Measurements from ENCODE around the gene SCN8A. TPM values are rescaled to one million over a fixed set of nuclear protein-coding genes. Genes with fewer than 3 reads are reported as not detected.

Gene SCN8A
- total and polyA plus RNA-seq, 9 donors = 0.21 to 2.9 (median 1.5) TPM

DNA sequence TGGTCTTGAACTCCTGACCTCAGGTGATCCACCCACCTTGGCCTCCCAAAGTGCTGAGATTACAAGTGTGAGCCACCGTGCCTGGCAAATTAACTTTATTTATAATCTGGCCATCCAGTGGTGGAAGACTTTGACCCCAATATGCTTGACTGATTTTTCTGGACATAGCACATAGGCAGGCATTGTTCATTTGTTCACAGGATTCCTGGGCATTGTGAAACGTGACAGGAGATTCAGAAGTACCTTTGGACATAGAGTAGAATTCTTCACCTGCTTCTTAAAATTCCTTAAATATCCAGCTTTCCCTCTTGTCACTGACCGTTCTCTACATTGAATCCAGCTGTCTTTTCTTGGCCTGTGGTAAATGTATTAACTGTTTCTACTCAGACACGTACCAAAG is 103.1 kb downstream of the SCN8A start:
- TF ChIP-seq POLR2A (IDR thresholded peaks at IDR 0.05) (no peak), EP300 (IDR thresholded peaks at IDR 0.05) (no peak)
- TF ChIP-seq, protein P1, sequence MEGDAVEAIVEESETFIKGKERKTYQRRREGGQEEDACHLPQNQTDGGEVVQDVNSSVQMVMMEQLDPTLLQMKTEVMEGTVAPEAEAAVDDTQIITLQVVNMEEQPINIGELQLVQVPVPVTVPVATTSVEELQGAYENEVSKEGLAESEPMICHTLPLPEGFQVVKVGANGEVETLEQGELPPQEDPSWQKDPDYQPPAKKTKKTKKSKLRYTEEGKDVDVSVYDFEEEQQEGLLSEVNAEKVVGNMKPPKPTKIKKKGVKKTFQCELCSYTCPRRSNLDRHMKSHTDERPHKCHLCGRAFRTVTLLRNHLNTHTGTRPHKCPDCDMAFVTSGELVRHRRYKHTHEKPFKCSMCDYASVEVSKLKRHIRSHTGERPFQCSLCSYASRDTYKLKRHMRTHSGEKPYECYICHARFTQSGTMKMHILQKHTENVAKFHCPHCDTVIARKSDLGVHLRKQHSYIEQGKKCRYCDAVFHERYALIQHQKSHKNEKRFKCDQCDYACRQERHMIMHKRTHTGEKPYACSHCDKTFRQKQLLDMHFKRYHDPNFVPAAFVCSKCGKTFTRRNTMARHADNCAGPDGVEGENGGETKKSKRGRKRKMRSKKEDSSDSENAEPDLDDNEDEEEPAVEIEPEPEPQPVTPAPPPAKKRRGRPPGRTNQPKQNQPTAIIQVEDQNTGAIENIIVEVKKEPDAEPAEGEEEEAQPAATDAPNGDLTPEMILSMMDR (IDR thresholded peaks at IDR 0.05) = no peak

DNA sequence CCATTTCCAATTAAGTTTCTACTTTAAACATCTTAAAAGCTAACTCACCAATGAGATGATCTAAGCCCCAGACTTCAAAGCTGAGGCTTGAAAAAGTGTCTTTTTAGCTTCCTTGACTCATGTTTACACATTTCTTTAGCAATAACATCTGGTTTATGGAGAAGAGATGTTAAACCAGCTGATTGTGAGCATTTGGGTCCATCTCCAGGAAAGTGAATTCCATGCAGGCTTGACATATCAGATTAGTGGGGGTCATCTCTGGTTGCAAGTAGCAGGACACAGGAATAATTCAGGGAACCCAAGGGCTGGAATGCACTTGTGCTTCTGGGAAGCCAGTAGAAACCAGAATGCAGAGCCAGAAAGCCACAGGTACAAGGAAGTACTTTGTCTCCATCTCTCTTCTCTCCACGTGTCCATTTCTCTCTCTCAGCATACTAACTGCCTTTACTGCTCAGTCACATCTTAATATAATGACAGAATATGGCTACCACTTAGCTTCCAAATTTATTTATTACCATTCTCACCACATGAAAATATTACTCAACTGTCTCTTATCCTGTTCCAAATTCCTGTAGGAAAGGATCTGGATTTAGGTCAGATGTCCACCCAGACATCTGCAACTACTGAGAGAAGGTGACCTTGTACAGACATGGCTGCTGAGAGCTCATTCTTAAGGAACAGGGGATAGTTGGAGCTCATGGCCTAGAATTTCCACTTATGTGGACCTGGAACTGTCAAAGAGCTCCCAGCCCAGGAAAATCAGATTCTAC is 104.4 kb downstream of the SCN8A start:
- 39 to 50% (median 44%) methylated on average over 1 of the region's 1 CpG for WGBS, 3 donors
- H3K4me3 ChIP-seq = no peak overlapping the region
- TF ChIP-seq POLR2A (IDR thresholded peaks at IDR 0.05) (no peak), EP300 (IDR thresholded peaks at IDR 0.05) (no peak)
- TF ChIP-seq, protein P1 (IDR thresholded peaks at IDR 0.05) = no peak
- no peaks in the 10 kb centered on the region for H3K4me1 ChIP-seq (ENCODE audit: insufficient read depth)
- no peaks in the 10 kb centered on the region for H3K27me3 ChIP-seq
- H3K9me3 ChIP-seq = no peaks in the 10 kb centered on the region
- H3K27ac ChIP-seq = no peak overlapping the region
- intact Hi-C loops (cut with DNase I) = no loop called here
- H3K36me3 ChIP-seq = no peaks in the 10 kb centered on the region
- no peak for DNase-seq

More for the DNA sequence above, 103.1 kb downstream of the SCN8A start:
- H3K27ac ChIP-seq = no peak overlapping the region
- H3K4me3 ChIP-seq = no peak overlapping the region
- H3K4me1 ChIP-seq (ENCODE audit: insufficient read depth) = no peaks in the 10 kb centered on the region
- intact Hi-C loops (cut with DNase I) = no loop called here
- WGBS, 3 donors = 27 to 33% (median 28%) methylated on average over 4 of the region's 4 CpGs
- no peak for DNase-seq
- H3K27me3 ChIP-seq = no peaks in the 10 kb centered on the region
- H3K36me3 ChIP-seq = no peaks in the 10 kb centered on the region
- H3K9me3 ChIP-seq = no peaks in the 10 kb centered on the region

DNA sequence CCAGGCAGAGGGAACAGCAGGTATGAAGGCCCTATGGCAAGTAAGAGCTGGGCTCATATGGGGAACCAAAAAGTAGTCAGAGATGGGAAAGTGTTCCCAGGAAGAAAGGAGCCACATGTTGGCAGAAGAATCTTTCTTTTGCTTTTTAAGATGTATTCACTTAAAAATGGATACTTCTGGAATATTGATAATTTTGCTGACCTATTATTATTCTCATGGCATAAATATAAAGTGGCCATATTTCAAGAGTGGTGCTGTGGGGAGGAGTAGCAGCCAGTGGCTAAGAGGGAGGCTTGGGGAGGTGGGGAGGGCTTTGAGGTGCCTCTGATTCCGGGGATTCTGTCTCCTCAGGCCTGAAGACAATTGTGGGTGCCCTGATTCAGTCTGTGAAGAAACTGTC is 108.2 kb downstream of the SCN8A start:
- DNase-seq = no peak
- Histone ChIP-seq H3K27ac (no peak overlapping the region), H3K9me3 (no peaks in the 10 kb centered on the region), H3K4me1 (ENCODE audit: insufficient read depth) (no peaks in the 10 kb centered on the region), H3K36me3 (no peaks in the 10 kb centered on the region), H3K27me3 (no peaks in the 10 kb centered on the region), H3K4me3 (no peak overlapping the region)
- WGBS, 3 donors = 86 to 90% (median 88%) methylated on average over 1 of the region's 1 CpG
- no peak for TF ChIP-seq POLR2A (IDR thresholded peaks at IDR 0.05)
- no peak for TF ChIP-seq EP300 (IDR thresholded peaks at IDR 0.05)
- TF ChIP-seq, protein P1 (IDR thresholded peaks at IDR 0.05) = no peak
- intact Hi-C loops (cut with DNase I) = no loop called here

DNA sequence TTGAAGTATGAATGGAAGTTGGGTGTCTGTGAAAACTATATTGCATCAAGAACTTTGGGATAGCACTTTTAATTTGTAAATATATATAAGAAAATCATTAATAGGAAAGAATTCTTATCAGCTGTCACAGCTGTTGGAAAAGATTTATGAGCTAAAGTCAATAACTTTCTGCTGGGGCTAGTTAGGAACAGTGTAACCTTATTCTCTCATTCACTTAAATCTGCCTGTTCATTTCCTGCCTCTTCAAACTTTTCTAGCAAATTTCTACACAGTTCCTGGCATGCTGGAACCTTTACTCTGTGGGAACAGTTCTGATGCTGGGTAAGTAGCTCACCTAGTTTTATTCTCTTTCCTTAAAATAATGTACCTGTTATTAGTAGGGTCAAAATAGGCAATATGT is 109.9 kb downstream of the SCN8A start:
- Histone ChIP-seq H3K27ac (no peak overlapping the region), H3K9me3 (no peaks in the 10 kb centered on the region), H3K4me1 (ENCODE audit: insufficient read depth) (no peaks in the 10 kb centered on the region), H3K4me3 (no peak overlapping the region), H3K27me3 (no peaks in the 10 kb centered on the region), H3K36me3 (no peaks in the 10 kb centered on the region)
- intact Hi-C loops (cut with DNase I) = no loop called here
- no peak for DNase-seq
- no peak for TF ChIP-seq POLR2A (IDR thresholded peaks at IDR 0.05)
- TF ChIP-seq, protein P1 (IDR thresholded peaks at IDR 0.05) = no peak
- TF ChIP-seq EP300 (IDR thresholded peaks at IDR 0.05) = no peak

Data from ovary (tissue), 9 donors.